GM03348 (cell line): ENCODE results near the gene HTR1E.
"Not testable (repeated sequence)": the region's sequence is repeated elsewhere in the genome, so short reads cannot be mapped to it uniquely, and the experiment has no call there.

Experiments
- DNase-seq: peaks from one replicate; pipeline ENCODE4 v3.0.0; 2012; ENCODE audit warnings: low spot score

The HTR1E gene

GRCh38 chr6:86937219-86938079 lies at the start of gene HTR1E:
Gene HTR1E (plus strand): TSS chr6:86937528. CDS start chr6:87015335, 77,807 bp downstream.
- peak; percentile 52 for DNase-seq

GRCh38 chr6:86888301-86888700 lies 49.0 kb upstream of the HTR1E start:
- no peak for DNase-seq

GRCh38 chr6:86897265-86897664 lies 40.1 kb upstream of the HTR1E start:
- not testable (repeated sequence) for DNase-seq

DNA sequence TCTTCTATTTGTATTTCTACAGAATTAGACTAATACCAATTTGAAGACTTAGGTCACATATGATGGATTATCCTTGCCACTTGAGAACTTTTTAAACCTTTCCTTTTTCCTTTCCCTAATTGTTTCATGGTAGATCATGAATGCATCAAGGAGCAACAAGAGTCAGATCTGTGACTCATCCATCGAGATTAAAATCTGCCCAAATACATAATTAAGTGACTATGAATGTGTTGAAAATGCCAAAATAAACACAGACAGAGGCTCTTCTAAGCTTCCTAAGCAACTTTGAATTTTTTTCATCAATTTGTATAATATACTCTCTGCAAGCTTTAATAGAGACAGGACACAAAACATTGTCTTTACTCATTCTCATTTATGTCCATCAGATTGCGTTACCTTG lies 23.5 kb upstream of the HTR1E start:
- no peak for DNase-seq

DNA sequence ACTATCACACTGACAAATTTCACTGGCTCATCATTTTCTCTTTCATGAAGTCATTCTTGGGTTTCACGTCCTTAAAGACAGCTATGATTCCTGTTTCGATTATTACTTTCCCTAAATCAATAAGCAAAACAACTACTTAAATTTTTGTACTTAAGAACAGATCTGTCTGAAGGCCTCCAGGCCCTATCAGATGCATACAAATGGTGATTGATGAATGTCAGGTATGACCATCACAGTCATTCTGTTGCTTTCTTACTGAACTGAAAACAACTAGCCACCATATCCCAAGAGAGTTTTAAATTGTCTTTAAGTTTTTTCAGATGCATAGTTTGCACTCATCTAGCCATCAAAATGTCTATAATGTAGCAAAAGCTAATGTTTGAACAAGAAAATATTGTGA lies 20.9 kb upstream of the HTR1E start:
- DNase-seq: no peak

DNA sequence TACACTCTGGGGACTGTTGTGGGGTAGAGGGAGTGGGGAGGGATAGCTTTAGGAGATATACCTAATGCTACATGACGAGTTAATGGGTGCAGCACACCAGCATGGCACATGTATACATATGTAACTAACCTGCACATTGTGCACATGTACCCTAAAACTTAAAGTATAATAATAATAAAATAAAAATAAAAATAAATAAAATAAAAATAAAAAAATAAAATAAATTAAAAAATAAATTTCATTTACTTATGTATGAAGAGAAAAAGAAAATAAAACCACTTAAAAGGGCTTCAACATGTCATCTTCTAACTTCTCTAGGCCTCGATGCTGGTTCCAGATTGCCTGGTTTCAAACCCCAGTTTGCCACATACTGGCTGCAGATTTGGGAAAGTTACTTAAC lies 10.2 kb upstream of the HTR1E start:
- not testable (repeated sequence) for DNase-seq

DNA sequence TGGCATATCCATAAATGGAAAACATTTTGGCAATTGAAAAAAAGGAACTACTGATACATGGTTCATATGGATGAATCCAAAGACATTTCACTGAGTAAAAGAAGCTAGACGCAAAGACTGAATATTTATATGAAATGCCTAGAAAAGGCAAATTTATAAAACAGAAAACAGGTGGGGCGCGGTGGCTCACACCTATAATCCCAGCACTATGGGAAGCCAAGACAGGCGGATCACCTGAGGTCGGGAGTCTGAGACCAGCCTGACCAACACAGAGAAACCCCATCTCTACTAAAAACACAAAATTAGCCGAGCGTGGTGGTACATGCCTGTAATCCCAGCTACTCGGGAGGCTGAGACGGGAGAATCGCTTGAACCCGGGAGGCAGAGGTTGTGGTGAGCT lies 9.5 kb upstream of the HTR1E start:
- DNase-seq: not testable (repeated sequence)

- no peak for DNase-seq
Measured at GRCh38 chr6:86934365-86934764, 3.0 kb upstream of the HTR1E start.

DNA sequence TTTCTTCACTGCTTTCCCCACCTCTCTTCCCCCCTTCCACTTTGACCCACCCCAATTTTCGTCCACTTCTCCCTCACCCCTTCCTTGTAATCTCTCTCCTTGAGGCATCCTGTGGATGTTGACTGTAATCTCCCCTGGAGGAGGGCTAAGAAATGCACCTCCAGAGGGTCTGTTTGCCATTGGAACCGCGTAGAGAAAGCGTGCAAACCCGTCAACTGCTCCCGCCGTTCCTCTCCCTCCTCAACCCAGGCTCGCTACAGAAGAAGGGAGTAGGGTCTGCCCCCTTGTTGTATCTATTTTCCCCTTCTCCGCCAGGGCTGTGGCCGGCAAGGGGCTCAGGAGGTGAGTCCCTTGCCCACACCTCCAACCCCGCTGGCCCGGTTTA lies 502 bp upstream of the HTR1E start:
- DNase-seq: no peak

DNA sequence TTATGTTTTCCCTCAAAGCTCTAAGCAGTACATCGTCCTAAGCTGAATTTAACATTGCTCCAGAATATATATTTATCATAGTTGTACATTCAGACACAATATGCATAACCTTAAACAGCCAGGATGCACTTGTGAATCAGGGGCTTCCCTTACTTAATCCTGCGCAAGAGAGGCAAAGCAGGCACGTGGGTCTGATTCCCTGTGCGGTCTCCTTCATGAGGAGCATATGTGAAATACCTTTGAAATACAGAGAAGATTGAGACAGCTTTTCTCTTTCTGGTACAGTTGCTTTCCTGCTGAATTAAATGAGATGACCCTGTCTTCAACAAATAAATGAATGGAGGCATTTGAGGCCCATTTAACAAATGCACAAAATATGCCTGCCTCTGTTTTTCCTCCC lies 1.5 kb downstream of the HTR1E start:
- DNase-seq: no peak

DNA sequence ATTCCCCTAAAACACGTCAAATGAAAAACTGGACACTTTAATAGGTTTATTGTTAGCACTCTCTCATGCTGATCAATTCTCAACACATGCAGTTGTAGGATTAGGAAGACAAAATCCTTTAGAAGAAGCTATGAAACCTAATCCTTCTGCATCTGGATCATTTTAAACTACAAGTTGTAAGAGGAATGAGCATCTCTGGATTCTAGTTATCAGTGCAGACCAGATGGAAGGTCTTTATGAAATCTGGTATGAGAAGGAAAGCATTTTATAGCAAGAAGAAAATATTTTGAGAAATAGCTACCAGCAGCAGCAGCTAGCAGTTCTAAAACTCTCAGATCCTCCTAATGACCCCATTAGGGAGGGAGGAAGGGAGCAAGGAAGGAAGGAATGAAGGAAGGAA lies 4.1 kb downstream of the HTR1E start:
- no peak for DNase-seq

DNA sequence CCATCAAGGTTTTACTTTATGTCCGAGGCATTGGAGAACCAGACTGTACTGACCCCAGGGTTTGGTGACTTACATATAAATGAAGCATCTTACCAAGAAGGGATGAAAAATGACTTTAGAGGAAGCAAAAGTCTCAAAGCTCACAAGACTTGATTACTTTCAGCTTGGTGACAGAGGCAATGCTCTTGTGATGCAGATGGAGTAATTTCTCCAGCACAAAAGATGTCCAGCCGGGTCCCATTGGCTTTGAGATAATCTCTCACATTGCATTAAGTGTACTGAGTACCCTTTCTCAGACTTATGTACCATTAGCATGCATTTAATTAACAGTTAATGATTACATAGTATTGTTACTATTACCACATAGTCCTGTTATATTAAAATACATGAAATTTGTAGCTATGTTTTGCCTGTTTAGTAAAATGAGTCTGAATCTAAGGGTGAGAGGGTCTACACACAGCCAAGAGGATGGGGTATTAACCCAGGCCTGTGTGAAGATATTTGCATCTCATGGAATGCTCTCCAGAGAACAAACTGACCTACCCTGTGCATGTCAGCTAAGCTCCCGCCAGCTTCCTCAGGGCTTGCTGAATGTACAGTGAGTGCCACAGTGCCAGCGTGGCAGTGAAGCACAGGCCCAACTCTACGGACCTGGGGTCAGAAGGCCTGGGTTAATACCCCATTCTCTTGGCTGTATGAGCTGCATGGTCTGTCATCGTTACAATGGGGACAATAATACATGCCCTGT lies 5.6 kb downstream of the HTR1E start:
- no peak for DNase-seq

- DNase-seq: no peak
Measured at GRCh38 chr6:86943819-86944407, 6.6 kb downstream of the HTR1E start.

GRCh38 chr6:86949771-86950170 lies 12.4 kb downstream of the HTR1E start:
- no peak for DNase-seq

DNA sequence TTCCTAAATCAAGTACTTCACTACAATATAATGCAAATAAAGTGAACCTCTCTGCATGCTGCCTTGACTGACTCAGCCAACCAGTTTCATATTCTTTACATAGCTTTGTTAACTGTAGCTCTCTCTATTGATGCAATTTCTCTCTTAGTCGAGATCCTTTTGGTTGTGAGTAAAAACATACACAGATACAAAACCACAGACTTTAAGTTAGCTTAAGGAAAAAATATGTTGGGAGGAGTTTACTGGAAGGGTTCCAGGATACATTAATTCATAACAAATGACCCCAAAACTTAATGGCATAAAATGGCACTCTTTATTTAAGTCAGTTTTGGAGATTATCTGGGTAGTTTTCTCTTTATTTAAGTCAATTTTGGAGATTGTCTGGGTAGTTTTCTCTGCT lies 15.7 kb downstream of the HTR1E start:
- DNase-seq: no peak

DNA sequence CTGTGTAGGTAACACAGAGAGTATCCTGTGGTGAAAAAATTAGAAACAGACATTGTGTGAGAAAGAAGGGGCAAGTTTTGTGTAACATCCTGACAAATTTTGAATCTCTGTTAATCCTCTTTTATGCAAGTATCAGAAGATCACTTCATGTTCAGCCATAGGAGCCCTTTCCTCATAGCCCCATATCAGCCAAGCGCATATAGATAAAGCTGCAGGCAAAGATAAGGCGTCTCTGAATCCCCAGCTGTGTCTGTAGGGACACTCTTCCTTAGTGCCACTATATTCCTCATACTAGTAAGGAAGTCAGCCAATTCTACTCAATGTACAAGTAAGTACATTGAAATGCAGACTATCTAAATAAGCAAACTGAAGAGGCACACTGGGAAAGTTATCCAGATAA lies 22.3 kb downstream of the HTR1E start:
- no peak for DNase-seq

DNA sequence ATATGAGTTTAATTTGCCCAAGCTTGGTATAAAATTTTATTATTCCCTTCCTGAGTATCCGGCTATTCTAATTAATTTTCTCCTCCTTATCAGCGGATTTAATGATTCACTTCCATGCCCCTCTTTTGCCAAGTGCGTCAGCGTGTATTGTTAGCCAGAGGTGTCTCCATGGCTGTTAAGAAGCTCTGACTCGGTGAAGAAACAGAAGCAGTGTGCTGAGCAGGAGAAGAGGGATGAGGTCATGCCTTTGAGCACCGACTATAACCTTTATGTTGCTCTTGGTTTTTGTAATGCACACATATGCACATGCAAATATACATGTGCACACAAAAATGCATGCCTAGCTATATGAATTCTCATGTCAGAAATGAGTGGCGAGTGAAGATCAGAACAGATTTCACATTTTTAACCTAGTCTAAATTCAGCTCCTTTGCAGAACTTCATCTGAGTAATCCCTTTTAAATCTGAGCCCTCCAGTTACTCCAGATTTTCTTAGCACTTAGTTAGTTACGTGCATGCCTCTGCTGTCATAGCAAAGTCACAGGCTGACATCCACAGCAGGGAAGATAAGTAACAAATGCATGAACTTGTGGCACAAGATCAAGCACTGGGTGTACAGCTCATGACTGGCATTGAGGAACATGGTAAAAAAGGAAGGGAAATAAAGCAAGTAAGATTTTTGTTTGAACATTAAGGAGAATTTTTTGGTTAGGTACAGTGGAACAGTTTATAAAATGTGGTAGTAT lies 24.3 kb downstream of the HTR1E start:
- DNase-seq: no peak

DNA sequence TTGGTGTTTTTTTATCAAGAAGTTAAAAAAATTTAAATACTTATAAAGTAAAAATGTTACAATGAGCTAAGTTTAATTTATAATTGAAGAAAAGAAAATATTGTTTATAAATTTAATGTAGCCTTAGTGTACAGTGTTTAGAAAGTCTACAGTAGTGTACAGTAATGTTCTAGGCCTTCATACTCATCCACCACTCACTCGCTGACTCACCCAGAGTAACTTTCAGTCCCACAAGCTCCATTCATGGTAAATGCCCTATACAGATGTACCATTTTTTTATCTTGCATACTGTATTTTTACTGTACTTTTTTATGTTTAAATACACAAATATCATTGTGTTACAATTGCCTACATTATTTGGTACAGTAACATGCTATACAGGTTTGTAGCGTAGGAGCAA lies 26.0 kb downstream of the HTR1E start:
- DNase-seq: no peak

DNA sequence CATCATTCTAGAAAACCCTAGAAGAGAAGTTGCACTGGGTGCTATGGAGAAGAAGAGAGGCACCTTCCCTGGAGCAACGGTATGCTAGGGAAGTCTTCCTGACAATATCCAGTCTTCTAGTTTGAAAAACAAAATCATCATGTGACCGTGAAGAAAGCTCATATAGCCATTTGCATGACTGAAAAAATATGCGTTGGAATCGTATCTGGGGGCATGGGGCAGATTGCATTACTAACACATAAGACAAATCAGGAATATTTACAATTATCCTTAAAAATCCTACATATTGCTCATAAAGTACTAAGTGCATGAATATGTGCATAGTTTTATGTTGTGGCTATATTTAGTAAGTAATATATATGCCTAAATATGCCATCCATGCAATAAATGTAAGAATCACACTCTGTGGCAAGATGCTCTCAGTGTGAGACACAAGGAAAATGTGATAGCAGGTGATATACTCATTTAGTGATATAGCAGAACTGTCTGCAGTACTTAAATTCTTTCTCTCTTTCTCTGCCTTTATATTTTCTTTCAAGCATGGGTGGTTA lies 26.8 kb downstream of the HTR1E start:
- no peak for DNase-seq

- DNase-seq: no peak
Measured at GRCh38 chr6:86966271-86966670, 28.9 kb downstream of the HTR1E start.

DNA sequence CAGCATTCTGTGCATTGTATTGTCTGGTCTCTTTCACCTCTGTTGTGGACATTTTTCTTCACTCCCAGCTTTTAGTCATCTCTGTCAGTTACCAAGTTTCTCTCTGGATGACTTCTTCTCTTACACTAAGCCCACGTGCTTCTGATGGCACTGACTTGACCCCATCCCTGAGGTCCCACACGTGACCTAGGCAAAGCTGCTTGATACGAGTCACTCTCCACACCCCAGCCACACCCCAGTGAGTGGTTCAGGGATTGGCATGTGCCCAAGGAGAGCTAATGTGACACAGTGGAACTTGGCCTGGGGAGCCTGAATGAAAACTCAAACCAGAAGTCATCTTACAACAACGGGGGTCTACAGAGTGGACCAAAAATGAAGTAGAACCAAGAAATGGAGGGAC lies 32.2 kb downstream of the HTR1E start:
- DNase-seq: no peak

- no peak for DNase-seq
Measured at GRCh38 chr6:86973088-86973487, 35.8 kb downstream of the HTR1E start.
